ENCODE results near the gene MAP1LC3A.

MAP1LC3A gene

GRCh38 chr20:34558320-34559218 is at the start of gene MAP1LC3A:
Gene MAP1LC3A, plus strand, starts transcription at chr20:34558718. Its CDS starts 151 bp downstream, at chr20:34558869.
- DNase-seq: no peak
- no peak within 1 kb of the TSS for H3K27ac ChIP-seq (ENCODE audit: low read length)
- no peak within 1 kb of the TSS for H3K4me2 ChIP-seq (ENCODE audit: insufficient read depth, low read length)
- TF ChIP-seq CTCF (IDR thresholded peaks at IDR 0.05; ENCODE audit: borderline replicate concordance, extremely low read depth, low read length, poor library complexity, severe bottlenecking) (no peak), EZH2 (IDR thresholded peaks at IDR 0.05; ENCODE audit: borderline replicate concordance, low read depth, low read length, severe bottlenecking) (no peak)
- H3K4me1 ChIP-seq (ENCODE audit: insufficient read depth, low read length): no peaks in the 10 kb centered on the region
- no peaks in the 10 kb centered on the region for H4K20me1 ChIP-seq (ENCODE audit: insufficient read depth, low read length)
- no peaks in the 10 kb centered on the region for H3K79me2 ChIP-seq (ENCODE audit: insufficient read depth, low read length)
- no peak within 1 kb of the TSS for H2AFZ ChIP-seq (ENCODE audit: low read depth, low read length)
- H3K27me3 ChIP-seq (ENCODE audit: insufficient read depth, low read length, poor library complexity): no peaks in the 10 kb centered on the region
- no peak for ATAC-seq (ENCODE audit: insufficient read depth, low read depth)
- H3K9me3 ChIP-seq (ENCODE audit: insufficient read depth, low read length, severe bottlenecking): no peaks in the 10 kb centered on the region
- H3K36me3 ChIP-seq (ENCODE audit: insufficient read depth, low read length): peaks cover 40% of the 10 kb centered on the region
- no peak within 1 kb of the TSS for H3K4me3 ChIP-seq (ENCODE audit: low read depth in 1 of 2, low read length in 2 of 2)
- H3K9ac ChIP-seq (ENCODE audit: low read depth, low read length): no peak within 1 kb of the TSS

GRCh38 chr20:34510575-34510974 is 47.9 kb upstream of the MAP1LC3A start:
- Histone ChIP-seq H3K4me1 (ENCODE audit: insufficient read depth, low read length) (peaks cover 8% of the 10 kb centered on the region), H2AFZ (ENCODE audit: low read depth, low read length) (no peak overlapping the region), H3K79me2 (ENCODE audit: insufficient read depth, low read length) (no peaks in the 10 kb centered on the region), H3K4me2 (ENCODE audit: insufficient read depth, low read length) (no peak overlapping the region), H3K9me3 (ENCODE audit: insufficient read depth, low read length, severe bottlenecking) (no peaks in the 10 kb centered on the region), H4K20me1 (ENCODE audit: insufficient read depth, low read length) (no peaks in the 10 kb centered on the region), H3K27me3 (ENCODE audit: insufficient read depth, low read length, poor library complexity) (no peaks in the 10 kb centered on the region), H3K9ac (ENCODE audit: low read depth, low read length) (no peak overlapping the region), H3K4me3 (ENCODE audit: low read depth in 1 of 2, low read length in 2 of 2) (no peak overlapping the region), H3K27ac (ENCODE audit: low read length) (no peak overlapping the region), H3K36me3 (ENCODE audit: insufficient read depth, low read length) (peaks cover 52% of the 10 kb centered on the region)
- TF ChIP-seq CTCF (IDR thresholded peaks at IDR 0.05; ENCODE audit: borderline replicate concordance, extremely low read depth, low read length, poor library complexity, severe bottlenecking) (no peak), EZH2 (IDR thresholded peaks at IDR 0.05; ENCODE audit: borderline replicate concordance, low read depth, low read length, severe bottlenecking) (no peak)
- ATAC-seq (ENCODE audit: insufficient read depth, low read depth) (no peak), DNase-seq (no peak)

- no peak overlapping the region for H3K4me2 ChIP-seq (ENCODE audit: insufficient read depth, low read length)
- H3K79me2 ChIP-seq (ENCODE audit: insufficient read depth, low read length): peaks cover 7% of the 10 kb centered on the region
- DNase-seq: no peak
- no peaks in the 10 kb centered on the region for H3K27me3 ChIP-seq (ENCODE audit: insufficient read depth, low read length, poor library complexity)
- H3K4me3 ChIP-seq (ENCODE audit: low read depth in 1 of 2, low read length in 2 of 2): no peak overlapping the region
- no peaks in the 10 kb centered on the region for H4K20me1 ChIP-seq (ENCODE audit: insufficient read depth, low read length)
- peaks cover 39% of the 10 kb centered on the region for H3K36me3 ChIP-seq (ENCODE audit: insufficient read depth, low read length)
- no peak for ATAC-seq (ENCODE audit: insufficient read depth, low read depth)
- H3K27ac ChIP-seq (ENCODE audit: low read length): no peak overlapping the region
- H3K9ac ChIP-seq (ENCODE audit: low read depth, low read length): no peak overlapping the region
- H3K9me3 ChIP-seq (ENCODE audit: insufficient read depth, low read length, severe bottlenecking): no peaks in the 10 kb centered on the region
- TF ChIP-seq EZH2 (IDR thresholded peaks at IDR 0.05; ENCODE audit: borderline replicate concordance, low read depth, low read length, severe bottlenecking): no peak
- no peak for TF ChIP-seq CTCF (IDR thresholded peaks at IDR 0.05; ENCODE audit: borderline replicate concordance, extremely low read depth, low read length, poor library complexity, severe bottlenecking)
- no peak overlapping the region for H2AFZ ChIP-seq (ENCODE audit: low read depth, low read length)
- peaks cover 14% of the 10 kb centered on the region for H3K4me1 ChIP-seq (ENCODE audit: insufficient read depth, low read length)
Measured at GRCh38 chr20:34511891-34512265, 46.6 kb upstream of the MAP1LC3A start.
